ENCODE measurements around the gene ALKBH5. TPM values are rescaled to one million over a fixed set of nuclear protein-coding genes. Genes with fewer than 3 reads are reported as not detected.

Gene ALKBH5
- polyA plus RNA-seq, 1 donor from 2014 or later, result 55.0 TPM

- Histone ChIP-seq H3K27ac (ENCODE audit: low read length) (no peak overlapping the region), H2AFZ (ENCODE audit: low read depth, low read length) (no peak overlapping the region), H3K79me2 (replicated peaks; ENCODE audit: insufficient read depth, low read length) (no peaks in the 10 kb centered on the region), H4K20me1 (ENCODE audit: insufficient read depth) (no peaks in the 10 kb centered on the region), H3K9ac (ENCODE audit: low read length) (no peak overlapping the region), H3K4me2 (ENCODE audit: low read length) (no peak overlapping the region), H3K36me3 (ENCODE audit: insufficient read depth, low read length) (no peaks in the 10 kb centered on the region), H3K4me3 (ENCODE audit: low read length) (no peak overlapping the region), H3K27me3 (ENCODE audit: insufficient read depth, low read depth, low read length) (no peaks in the 10 kb centered on the region), H3K9me3 (ENCODE audit: low read length) (no peaks in the 10 kb centered on the region), H3F3A (ENCODE audit: insufficient read depth, low read length, poor library complexity, severe bottlenecking) (no peaks in the 10 kb centered on the region), H3K9me2 (ENCODE audit: insufficient read depth, low read length) (no peaks in the 10 kb centered on the region)
- no peak for TF ChIP-seq POLR2AphosphoS5 (IDR thresholded peaks at IDR 0.05)
- no peak for TF ChIP-seq SMC3 (conservative IDR thresholded peaks at IDR 0.05; ENCODE audit: poor library complexity)
- no peak for TF ChIP-seq MXI1 (conservative IDR thresholded peaks at IDR 0.05; ENCODE audit: poor library complexity, severe bottlenecking)
Measured at GRCh38 chr17:18138065-18138749, 45.4 kb upstream of the ALKBH5 start.

- H3K9ac ChIP-seq (ENCODE audit: low read length), result no peak overlapping the region
- no peak overlapping the region for H3K27ac ChIP-seq (ENCODE audit: low read length)
- TF ChIP-seq EZH2 (IDR thresholded peaks at IDR 0.05; ENCODE audit: borderline replicate concordance, insufficient read depth, low read length, poor library complexity, severe bottlenecking), result no peak
- TF ChIP-seq RAD21 (conservative IDR thresholded peaks at IDR 0.05), result no peak
- no peaks in the 10 kb centered on the region for H3K9me3 ChIP-seq (ENCODE audit: low read length)
- H3K36me3 ChIP-seq (ENCODE audit: insufficient read depth, low read length), result no peaks in the 10 kb centered on the region
- no peak overlapping the region for H3K4me3 ChIP-seq (ENCODE audit: low read length)
- no peaks in the 10 kb centered on the region for H3K79me2 ChIP-seq (replicated peaks; ENCODE audit: insufficient read depth, low read length)
- H3F3A ChIP-seq (ENCODE audit: insufficient read depth, low read length, poor library complexity, severe bottlenecking), result no peaks in the 10 kb centered on the region
- no peak overlapping the region for H2AFZ ChIP-seq (ENCODE audit: low read depth, low read length)
- H4K20me1 ChIP-seq (ENCODE audit: insufficient read depth), result no peaks in the 10 kb centered on the region
- no peaks in the 10 kb centered on the region for H3K9me2 ChIP-seq (ENCODE audit: insufficient read depth, low read length)
- no peaks in the 10 kb centered on the region for H3K27me3 ChIP-seq (ENCODE audit: insufficient read depth, low read depth, low read length)
- H3K4me2 ChIP-seq (ENCODE audit: low read length), result no peak overlapping the region
Measured at GRCh38 chr17:18139092-18139491, 44.5 kb upstream of the ALKBH5 start.

GRCh38 chr17:18139498-18139897 lies 44.1 kb upstream of the ALKBH5 start:
- Histone ChIP-seq H4K20me1 (ENCODE audit: insufficient read depth) (no peaks in the 10 kb centered on the region), H3K9ac (ENCODE audit: low read length) (no peak overlapping the region), H3K79me2 (replicated peaks; ENCODE audit: insufficient read depth, low read length) (no peaks in the 10 kb centered on the region), H3K4me2 (ENCODE audit: low read length) (no peak overlapping the region), H3K9me3 (ENCODE audit: low read length) (no peaks in the 10 kb centered on the region), H3F3A (ENCODE audit: insufficient read depth, low read length, poor library complexity, severe bottlenecking) (no peaks in the 10 kb centered on the region), H3K27ac (ENCODE audit: low read length) (no peak overlapping the region), H3K9me2 (ENCODE audit: insufficient read depth, low read length) (no peaks in the 10 kb centered on the region), H3K27me3 (ENCODE audit: insufficient read depth, low read depth, low read length) (no peaks in the 10 kb centered on the region), H2AFZ (ENCODE audit: low read depth, low read length) (no peak overlapping the region), H3K4me3 (ENCODE audit: low read length) (no peak overlapping the region), H3K36me3 (ENCODE audit: insufficient read depth, low read length) (no peaks in the 10 kb centered on the region)
- TF ChIP-seq CTCF (IDR thresholded peaks at IDR 0.05; ENCODE audit: poor library complexity, severe bottlenecking) (no peak), EP300 (conservative IDR thresholded peaks at IDR 0.05; ENCODE audit: poor library complexity, severe bottlenecking) (no peak), MXI1 (conservative IDR thresholded peaks at IDR 0.05; ENCODE audit: poor library complexity, severe bottlenecking) (no peak), TAF1 (IDR thresholded peaks at IDR 0.05; ENCODE audit: low read depth) (no peak), SMC3 (conservative IDR thresholded peaks at IDR 0.05; ENCODE audit: poor library complexity) (no peak), RAD21 (conservative IDR thresholded peaks at IDR 0.05) (no peak), REST (IDR thresholded peaks at IDR 0.05; ENCODE audit: borderline replicate concordance) (no peak), EZH2 (IDR thresholded peaks at IDR 0.05; ENCODE audit: borderline replicate concordance, insufficient read depth, low read length, poor library complexity, severe bottlenecking) (no peak), POLR2AphosphoS5 (IDR thresholded peaks at IDR 0.05) (no peak)

Measured in neural cell (in vitro differentiated cells).